GM19025 (cell line): ENCODE results near the gene COLEC12.

Experiments
- ATAC-seq: cut with Tn5 transposase; IDR thresholded peaks from one replicate; pipeline ENCODE4 v1.9.1; 2021; ENCODE audit warnings: mild to moderate bottlenecking, low read depth, moderate library complexity; ENCODE audit not compliant: unreplicated experiment

Gene COLEC12

DNA sequence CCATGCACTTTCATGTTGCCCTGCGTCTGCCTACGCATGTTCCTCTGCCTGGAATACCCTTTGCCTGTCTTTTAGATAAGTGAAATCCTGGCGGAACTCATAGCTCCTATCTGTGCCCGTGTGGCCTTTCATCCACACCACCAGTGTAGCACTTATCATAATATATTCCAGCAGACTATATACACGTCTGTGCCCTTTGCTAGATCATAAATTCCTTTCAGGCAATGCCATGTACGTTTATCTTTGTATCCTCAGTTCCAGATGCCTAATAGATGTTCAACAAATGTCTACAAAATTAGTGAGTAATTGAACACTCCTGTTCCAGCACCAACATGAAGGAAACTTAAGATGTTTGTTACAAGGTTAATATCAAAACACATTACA lies 106.9 kb downstream of the COLEC12 start:
- no peak for ATAC-seq

- ATAC-seq, result no peak
These were observed 107.5 kb downstream of the COLEC12 start for GRCh38 chr18:392928-393573.

DNA sequence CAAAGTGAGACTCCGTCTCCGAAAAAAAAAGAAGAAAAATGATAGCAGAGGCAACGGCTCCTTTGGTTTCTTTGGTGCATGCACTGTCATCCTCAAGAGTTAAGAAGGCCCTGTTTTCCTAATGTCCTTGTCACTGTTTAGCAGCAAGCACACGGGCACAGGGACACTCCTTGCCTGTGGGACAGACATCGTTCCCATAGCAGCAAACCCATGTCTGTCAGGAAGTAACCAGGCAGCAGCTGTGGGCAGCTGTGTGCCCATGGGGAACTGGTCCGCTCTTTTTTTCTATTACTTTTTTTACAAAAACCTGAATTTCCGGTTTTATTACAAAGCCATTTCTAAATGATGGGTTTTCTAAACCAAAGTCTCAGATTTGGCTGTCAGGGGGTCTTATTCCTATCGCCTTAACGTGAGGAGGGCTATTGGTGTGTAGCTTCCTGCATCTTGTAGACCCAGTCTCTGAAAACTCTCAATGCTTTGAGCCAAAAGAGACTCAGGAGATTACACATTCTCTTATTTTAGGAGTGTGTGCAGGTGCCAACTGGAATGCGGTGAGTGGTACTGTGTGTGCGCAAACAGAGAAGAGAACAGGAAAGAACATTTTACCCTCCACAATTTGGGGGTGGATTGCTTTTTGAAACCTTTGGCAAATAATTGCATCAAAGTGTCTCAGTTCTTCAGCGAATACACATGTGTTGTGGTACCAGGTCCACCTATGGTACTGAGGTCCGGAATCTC lies 109.6 kb downstream of the COLEC12 start:
- ATAC-seq, result no peak

- ATAC-seq, result no peak
These were observed 110.7 kb downstream of the COLEC12 start for GRCh38 chr18:389658-390357.

GRCh38 chr18:388200-388599 lies 112.3 kb downstream of the COLEC12 start:
- no peak for ATAC-seq

- ATAC-seq, result no peak
These were observed 113.5 kb downstream of the COLEC12 start for GRCh38 chr18:386994-387393.

- ATAC-seq, result no peak
These were observed 115.6 kb downstream of the COLEC12 start for GRCh38 chr18:384897-385296.

DNA sequence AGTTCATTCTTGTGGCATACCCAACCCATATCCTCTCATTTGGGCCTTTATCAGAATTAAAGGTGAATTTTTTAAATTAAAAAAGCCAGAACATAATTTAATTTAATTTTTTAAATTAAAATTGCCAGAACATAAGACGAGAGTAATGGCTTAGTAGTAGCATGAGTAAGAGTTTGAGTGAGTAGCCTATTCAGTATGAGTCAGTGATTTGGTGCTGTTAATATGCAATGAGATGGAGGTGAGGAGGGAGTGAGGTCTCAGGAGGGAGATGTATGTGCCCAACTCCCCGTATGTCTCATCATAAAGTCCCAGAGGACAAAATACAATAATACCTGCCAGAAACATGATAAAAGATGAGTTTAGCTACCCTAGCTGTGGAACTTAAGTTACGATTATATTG lies 117.4 kb downstream of the COLEC12 start:
- ATAC-seq, result no peak

GRCh38 chr18:382423-382984 lies 118.0 kb downstream of the COLEC12 start:
- no peak for ATAC-seq

DNA sequence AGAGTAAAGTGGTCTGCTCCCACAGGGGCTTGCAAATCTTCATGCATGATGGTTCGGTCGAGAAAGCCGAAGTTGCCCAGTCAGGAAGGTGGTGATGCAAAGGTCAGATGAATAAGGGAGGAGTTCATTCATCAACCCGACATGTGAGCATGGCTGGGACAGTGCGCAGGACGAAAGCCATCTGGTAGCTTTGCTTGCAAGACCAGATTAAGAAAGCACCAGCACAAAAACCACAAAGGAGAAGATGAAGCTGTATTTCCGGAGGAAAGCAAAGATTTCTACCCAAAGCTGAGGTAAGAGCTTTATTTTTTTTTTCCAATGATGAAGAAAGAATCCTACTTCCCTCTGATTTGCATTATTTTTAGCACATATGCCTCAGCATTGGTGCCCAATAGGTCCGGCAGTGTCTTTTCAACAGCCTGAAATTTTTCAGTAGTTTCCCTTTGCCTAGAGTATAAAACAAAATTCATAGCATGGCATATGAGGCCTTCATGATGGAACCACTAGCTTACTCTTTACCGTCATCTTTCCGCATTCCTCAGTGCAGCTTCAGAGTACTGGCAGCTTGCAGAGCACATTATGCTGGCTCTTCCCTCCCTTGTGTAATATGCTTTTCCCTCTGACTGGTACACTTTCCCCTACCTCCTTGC lies 120.7 kb downstream of the COLEC12 start:
- ATAC-seq, result no peak

DNA sequence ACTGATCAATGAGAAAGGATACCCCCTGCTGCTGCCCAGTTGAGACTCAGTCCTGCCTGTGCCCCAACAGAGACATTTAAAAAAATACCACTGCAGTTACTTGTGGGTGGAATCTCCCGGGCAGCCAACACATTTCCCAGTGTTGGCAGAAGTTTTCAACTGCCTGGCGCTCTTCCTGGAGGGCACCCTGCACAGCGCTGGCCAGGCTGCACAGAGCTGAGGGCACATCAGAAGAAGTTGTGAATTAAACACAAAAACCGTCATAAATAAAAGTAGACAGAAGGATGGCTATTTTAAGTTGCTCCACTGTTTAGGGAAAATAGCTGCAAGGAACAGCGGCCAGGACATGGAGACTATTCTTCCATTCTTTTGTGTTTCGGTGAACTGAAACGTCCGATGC lies 122.4 kb downstream of the COLEC12 start:
- ATAC-seq, result no peak

- no peak for ATAC-seq
These were observed 123.4 kb downstream of the COLEC12 start for GRCh38 chr18:377088-377487.

DNA sequence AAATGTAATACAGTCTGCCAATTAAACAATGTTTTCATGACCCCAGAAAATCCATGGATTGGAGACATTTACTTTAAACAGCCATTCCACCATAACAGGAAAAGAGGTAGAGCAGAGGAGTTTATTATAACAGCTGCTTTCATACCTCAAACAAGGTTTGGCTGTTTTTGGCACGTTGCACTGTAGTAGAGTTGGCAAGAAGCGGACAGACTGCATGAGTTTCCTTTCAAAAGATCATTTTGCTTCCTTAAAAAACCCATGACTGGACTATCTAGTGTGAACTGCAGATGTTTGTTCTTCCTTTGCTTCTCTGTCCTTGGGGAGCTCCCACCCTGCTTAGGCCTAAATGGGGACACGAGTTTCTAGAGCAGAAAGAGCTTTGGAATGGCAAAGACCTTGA lies 124.2 kb downstream of the COLEC12 start:
- no peak for ATAC-seq

GRCh38 chr18:374721-375168 lies 125.8 kb downstream of the COLEC12 start:
- no peak for ATAC-seq

DNA sequence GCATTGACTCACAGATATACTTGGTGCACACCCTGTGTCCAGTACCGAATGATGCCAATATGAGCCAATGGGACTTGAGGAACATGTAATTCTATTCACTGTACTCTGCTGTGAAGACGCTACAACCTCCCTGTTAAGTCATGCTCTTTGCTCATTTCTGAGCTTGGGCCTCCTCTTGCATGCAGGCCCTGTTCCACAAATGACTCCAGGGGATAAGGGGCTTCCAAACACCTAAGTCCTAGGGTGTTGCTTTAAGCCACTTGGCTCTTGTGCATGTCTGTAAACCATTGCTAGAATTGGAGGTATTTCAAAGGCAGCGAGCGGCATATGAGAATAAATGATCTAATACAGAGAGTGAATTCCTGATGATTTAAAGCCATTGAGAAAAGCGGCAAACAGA lies 126.7 kb downstream of the COLEC12 start:
- ATAC-seq, result no peak

DNA sequence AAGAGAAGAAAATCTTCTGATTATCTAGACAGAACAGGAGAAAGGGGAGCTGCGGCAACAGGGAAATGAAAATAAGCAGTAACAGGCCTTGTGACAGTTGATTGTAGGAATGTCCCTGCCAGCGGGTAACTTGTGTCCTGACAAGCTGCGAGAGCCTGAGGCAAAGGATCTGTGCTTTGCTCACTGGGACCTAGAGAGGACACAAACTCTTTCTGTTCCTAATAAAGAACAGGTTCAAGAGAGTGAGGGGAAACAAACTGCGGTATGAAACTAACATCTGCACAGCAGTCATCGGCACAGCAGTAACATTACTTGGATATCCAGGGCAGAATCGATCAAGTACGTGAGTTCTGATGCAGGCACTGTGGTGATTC lies 128.9 kb downstream of the COLEC12 start:
- no peak for ATAC-seq

GRCh38 chr18:370751-371608 lies 129.5 kb downstream of the COLEC12 start:
- ATAC-seq, result no peak

DNA sequence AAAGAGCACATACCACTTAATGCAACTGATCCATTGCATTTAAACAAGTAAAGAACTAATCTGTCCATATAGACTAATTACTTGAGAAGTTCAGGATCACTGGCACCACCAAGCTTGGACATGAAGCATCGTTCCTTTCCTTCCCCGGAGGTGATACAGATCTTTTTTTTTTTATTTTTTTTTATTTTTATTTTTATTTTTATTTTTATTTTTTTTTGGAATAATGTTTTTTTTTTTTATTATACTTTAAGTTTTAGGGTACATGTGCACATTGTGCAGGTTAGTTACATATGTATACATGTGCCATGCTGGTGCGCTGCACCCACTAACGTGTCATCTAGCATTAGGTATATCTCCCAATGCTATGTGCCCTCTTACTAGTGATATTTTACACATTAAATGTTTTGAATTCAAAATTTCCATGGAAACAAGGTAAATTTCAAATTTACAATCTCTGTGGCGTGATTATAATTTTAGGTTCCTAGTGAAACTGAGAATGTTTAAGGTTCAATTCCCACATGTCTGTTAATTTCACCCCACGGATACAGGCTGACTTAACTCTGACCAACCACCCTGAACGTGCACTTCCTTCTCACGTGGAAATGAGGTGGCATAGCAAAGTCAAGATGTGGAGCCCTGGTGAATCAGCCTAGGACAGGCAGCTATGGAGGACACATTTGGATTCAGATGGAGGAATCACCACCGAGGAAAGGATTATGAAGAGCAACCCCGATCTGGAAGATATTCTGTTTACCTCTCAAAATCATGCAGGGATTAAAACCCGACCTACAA lies 131.1 kb downstream of the COLEC12 start:
- ATAC-seq, result no peak

- ATAC-seq, result no peak
These were observed 133.9 kb downstream of the COLEC12 start for GRCh38 chr18:366466-367061.
